Keratinocyte (primary cell): ENCODE measurements around the gene PLA2G2F. TPM values are rescaled to one million over a fixed set of nuclear protein-coding genes. Genes with fewer than 3 reads are reported as not detected.
"Not testable (repeated sequence)": the region's sequence is repeated elsewhere in the genome, so short reads cannot be mapped to it uniquely, and the experiment has no call there.

Experiments used
- DNase-seq: peaks from one replicate; pipeline ENCODE4 v3.0.0-alpha.2; 2011; ENCODE audit warnings: low read depth, missing footprints, low spot score
- FAIRE-seq: peaks from 2 replicates; lab custom pipeline; 2011; peaks lifted over from hg19 to GRCh38; lab: Jason Lieb, UNC
- H2AFZ ChIP-seq: 2 replicates; pipeline ENCODE4 v1.6.0; 2012; ENCODE audit warnings: low read length, control low read depth, inconsistent platforms; ENCODE audit not compliant: control insufficient read depth
- H3K27ac ChIP-seq: 2 replicates; pipeline ENCODE4 v1.5.1; 2011; ENCODE audit warnings: low read length; ENCODE audit not compliant: control insufficient read depth, insufficient read depth
- H3K27me3 ChIP-seq: 3 replicates; pipeline ENCODE4 v1.6.0; 2011; ENCODE audit warnings: low read length; ENCODE audit not compliant: control insufficient read depth, insufficient read depth; ENCODE audit errors: extremely low read depth
- H3K36me3 ChIP-seq, 2 experiments: 2 replicates in 1 of 2; 3 replicates in 1 of 2; pipeline ENCODE4 v1.5.1; 2011; ENCODE audit warnings: low read length in 2 of 2, mild to moderate bottlenecking in 1 of 2; ENCODE audit not compliant: control insufficient read depth in 2 of 2, insufficient read depth in 2 of 2; ENCODE audit errors: extremely low read depth in 1 of 2
- H3K4me1 ChIP-seq: 3 replicates; pipeline ENCODE4 v1.5.1; 2011; ENCODE audit warnings: low read length; ENCODE audit not compliant: control insufficient read depth, insufficient read depth; ENCODE audit errors: extremely low read depth
- H3K4me2 ChIP-seq: 3 replicates; pipeline ENCODE4 v1.6.0; 2011; ENCODE audit warnings: low read depth, low read length; ENCODE audit not compliant: control insufficient read depth, insufficient read depth; ENCODE audit errors: extremely low read depth
- H3K4me3 ChIP-seq, 3 experiments: fragments of 200-600 bp in 1 of 3; sonication (generic) in 1 of 3; 2 replicates in 2 of 3; 3 replicates in 1 of 3; pipeline ENCODE4 v1.5.1; 2011 to 2016; ENCODE audit warnings: low read length in 3 of 3, mild to moderate bottlenecking in 3 of 3, control low read depth in 2 of 3, inconsistent platforms in 1 of 3, low read depth in 1 of 3, mixed read lengths in 1 of 3, mixed run types in 1 of 3, moderate library complexity in 1 of 3; ENCODE audit not compliant: control insufficient read depth in 2 of 3, insufficient read depth in 2 of 3; ENCODE audit errors: extremely low read depth in 1 of 3
- H3K79me2 ChIP-seq: 2 replicates; pipeline ENCODE4 v1.6.0; 2012; ENCODE audit warnings: low read length; ENCODE audit not compliant: control insufficient read depth, insufficient read depth
- H3K9ac ChIP-seq: 3 replicates; pipeline ENCODE4 v1.6.0; 2011; ENCODE audit warnings: low read length; ENCODE audit not compliant: control insufficient read depth, insufficient read depth; ENCODE audit errors: extremely low read depth
- H3K9me1 ChIP-seq: 3 replicates; pipeline ENCODE4 v1.6.0; 2011; ENCODE audit warnings: low read length; ENCODE audit not compliant: control insufficient read depth, insufficient read depth; ENCODE audit errors: extremely low read depth
- H3K9me3 ChIP-seq: 2 replicates; pipeline ENCODE4 v1.5.1; 2012; ENCODE audit warnings: low read depth, low read length; ENCODE audit not compliant: control insufficient read depth
- H4K20me1 ChIP-seq: 3 replicates; pipeline ENCODE4 v1.6.0; 2011; ENCODE audit warnings: low read length; ENCODE audit not compliant: control insufficient read depth, insufficient read depth; ENCODE audit errors: extremely low read depth
- EZH2 ChIP-seq: IDR thresholded peaks from one replicate; pipeline ENCODE4 v1.6.1; 2012; ENCODE audit warnings: inconsistent platforms, mild to moderate bottlenecking, low read length, moderate library complexity
- dilution Hi-C: fragments of 300-500 bp; cut with MboI; formaldehyde crosslinking; loops from one replicate; pipeline ENCODE4 v1.7.0; 2020; ENCODE audit warnings: low sequenced_read_pairs; ENCODE audit not compliant: extremely low pct_ligation_motif_present
- polyA plus RNA-seq, 5 experiments: library from polyadenylated mRNA; depleted of rRNA in 3 of 5; stranded (reverse) in 3 of 5; stranded (forward) in 1 of 5; unstranded in 1 of 5; fragments of >200 nt; gene quantifications; 1 replicate in 1 of 5; 2 replicates in 3 of 5; 3 replicates in 1 of 5; pipeline versions ENCODE4 v1.2.1 to v1.2.3, GENCODE V29; 2011 to 2012; ENCODE audit warnings: missing spikeins in 2 of 5, low read depth in 1 of 5, low replicate concordance in 1 of 5
- TF ChIP-seq, protein P1 (sequence below), 3 experiments: IDR thresholded peaks in 1 of 3; conservative IDR thresholded peaks in 1 of 3; optimal IDR thresholded peaks in 1 of 3; 2 replicates in 2 of 3; 3 replicates in 1 of 3; pipeline versions ENCODE3 to v1.5.1; 2011; ENCODE audit warnings: low read length in 3 of 3, mild to moderate bottlenecking in 3 of 3, moderate library complexity in 2 of 3, control low read depth in 1 of 3, inconsistent platforms in 1 of 3; ENCODE audit not compliant: insufficient read depth in 2 of 3; ENCODE audit errors: extremely low read depth in 1 of 3

PLA2G2F gene
- polyA plus RNA-seq, 1 donor (not counting 4 experiments of a cell fraction or from before 2014, with no cell fraction given) = 0.26 TPM

DNA sequence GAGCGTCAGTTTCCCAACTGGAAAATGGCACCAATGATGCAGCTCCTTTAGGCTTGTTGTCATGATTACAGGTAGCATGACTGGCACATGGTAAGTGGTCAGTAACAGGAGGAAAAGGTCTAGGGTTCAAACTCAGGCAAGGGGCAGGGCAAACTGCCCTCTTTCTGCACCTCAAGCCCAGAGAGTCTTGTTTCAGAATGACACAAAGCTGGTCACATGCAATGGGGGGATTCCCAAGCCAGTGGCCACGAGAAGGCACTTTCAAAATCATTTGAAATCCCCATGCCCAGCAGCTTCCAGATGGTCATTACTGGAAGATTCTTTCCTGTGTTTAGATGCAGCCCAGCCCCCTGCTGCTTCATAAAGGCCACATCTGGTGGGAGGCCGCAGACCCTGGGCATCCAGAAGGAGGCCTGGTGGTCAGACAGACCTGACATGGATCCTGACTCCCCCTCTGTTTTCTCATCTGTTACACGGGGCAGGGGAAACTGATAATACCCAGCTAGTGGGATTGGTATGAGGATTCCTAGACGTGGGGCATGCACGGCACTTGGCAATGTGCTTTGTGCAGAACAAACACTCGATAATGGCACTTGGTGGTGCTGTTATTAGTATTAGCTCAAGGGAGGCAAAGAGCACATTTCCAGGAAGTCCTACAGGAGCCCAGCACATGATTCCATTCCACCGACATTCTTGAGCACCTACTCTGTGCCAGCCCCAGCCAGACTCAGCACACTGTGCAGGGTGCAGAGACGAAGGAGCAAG lies 12.9 kb upstream of the PLA2G2F start:
- no peak for FAIRE-seq
- no peak overlapping the region for H3K27ac ChIP-seq
- no peak overlapping the region for H2AFZ ChIP-seq
- DNase-seq = no peak
- peaks cover 2% of the 10 kb centered on the region for H3K27me3 ChIP-seq
- no peaks in the 10 kb centered on the region for H3K79me2 ChIP-seq
- H3K4me2 ChIP-seq = no peak overlapping the region
- H3K36me3 ChIP-seq = no peaks in the 10 kb centered on the region
- no peak overlapping the region for H3K9ac ChIP-seq
- no peaks in the 10 kb centered on the region for H3K9me1 ChIP-seq
- TF ChIP-seq EZH2 = no peak
- TF ChIP-seq, protein P1, sequence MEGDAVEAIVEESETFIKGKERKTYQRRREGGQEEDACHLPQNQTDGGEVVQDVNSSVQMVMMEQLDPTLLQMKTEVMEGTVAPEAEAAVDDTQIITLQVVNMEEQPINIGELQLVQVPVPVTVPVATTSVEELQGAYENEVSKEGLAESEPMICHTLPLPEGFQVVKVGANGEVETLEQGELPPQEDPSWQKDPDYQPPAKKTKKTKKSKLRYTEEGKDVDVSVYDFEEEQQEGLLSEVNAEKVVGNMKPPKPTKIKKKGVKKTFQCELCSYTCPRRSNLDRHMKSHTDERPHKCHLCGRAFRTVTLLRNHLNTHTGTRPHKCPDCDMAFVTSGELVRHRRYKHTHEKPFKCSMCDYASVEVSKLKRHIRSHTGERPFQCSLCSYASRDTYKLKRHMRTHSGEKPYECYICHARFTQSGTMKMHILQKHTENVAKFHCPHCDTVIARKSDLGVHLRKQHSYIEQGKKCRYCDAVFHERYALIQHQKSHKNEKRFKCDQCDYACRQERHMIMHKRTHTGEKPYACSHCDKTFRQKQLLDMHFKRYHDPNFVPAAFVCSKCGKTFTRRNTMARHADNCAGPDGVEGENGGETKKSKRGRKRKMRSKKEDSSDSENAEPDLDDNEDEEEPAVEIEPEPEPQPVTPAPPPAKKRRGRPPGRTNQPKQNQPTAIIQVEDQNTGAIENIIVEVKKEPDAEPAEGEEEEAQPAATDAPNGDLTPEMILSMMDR (optimal IDR thresholded peaks at IDR 0.05 in 1 of 3, IDR thresholded peaks at IDR 0.05 in 1 of 3, conservative IDR thresholded peaks at IDR 0.05 in 1 of 3; ENCODE audit: extremely low read depth in 1 of 3, insufficient read depth in 2 of 3, low read length in 3 of 3) = no peak
- H3K4me3 ChIP-seq = no peak overlapping the region
- no peaks in the 10 kb centered on the region for H4K20me1 ChIP-seq
- peaks cover 20% of the 10 kb centered on the region for H3K4me1 ChIP-seq
- dilution Hi-C loops = no loop called here
- H3K9me3 ChIP-seq = no peaks in the 10 kb centered on the region

DNA sequence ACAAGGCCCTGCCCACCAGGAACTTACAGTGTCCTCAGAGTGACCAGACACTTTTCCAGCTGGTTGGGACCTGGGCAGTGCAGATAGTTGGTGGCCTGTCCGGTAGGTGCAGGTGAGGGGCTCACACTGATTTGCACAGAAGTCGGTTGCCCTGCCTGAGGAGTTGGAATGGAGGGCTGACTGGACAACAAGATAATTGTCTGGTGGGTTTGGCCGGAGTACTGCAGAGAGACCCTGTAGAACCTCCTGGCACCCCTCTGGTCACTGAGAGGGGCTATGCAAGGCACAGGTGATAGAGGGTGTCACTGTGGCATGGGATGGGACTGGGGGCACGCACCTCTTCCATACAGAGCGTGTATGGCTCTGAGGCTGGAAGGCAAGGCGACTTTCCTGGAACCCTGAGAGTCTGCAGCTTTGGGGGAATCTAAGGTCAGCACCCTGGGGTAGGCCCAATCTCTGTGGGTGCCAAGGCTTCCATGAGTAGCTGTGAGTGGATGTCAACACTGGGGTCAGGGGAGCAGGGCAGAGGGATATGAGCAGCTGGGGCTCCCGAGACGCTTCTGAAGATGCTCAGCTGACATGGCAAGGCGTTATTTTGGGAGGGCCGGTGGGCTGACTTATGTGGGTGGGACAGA lies 12.2 kb upstream of the PLA2G2F start:
- Histone ChIP-seq H3K27ac (no peak overlapping the region), H3K9ac (no peak overlapping the region), H4K20me1 (no peaks in the 10 kb centered on the region), H3K4me2 (no peak overlapping the region), H3K4me3 (no peak overlapping the region), H3K9me3 (no peaks in the 10 kb centered on the region), H3K4me1 (peaks cover 20% of the 10 kb centered on the region), H3K9me1 (no peaks in the 10 kb centered on the region), H3K79me2 (no peaks in the 10 kb centered on the region), H3K36me3 (no peaks in the 10 kb centered on the region), H2AFZ (no peak overlapping the region), H3K27me3 (no peaks in the 10 kb centered on the region)
- TF ChIP-seq, protein P1 (optimal IDR thresholded peaks at IDR 0.05 in 1 of 3, IDR thresholded peaks at IDR 0.05 in 1 of 3, conservative IDR thresholded peaks at IDR 0.05 in 1 of 3; ENCODE audit: extremely low read depth in 1 of 3, insufficient read depth in 2 of 3, low read length in 3 of 3) = no peak
- no peak for TF ChIP-seq EZH2
- DNase-seq (no peak), FAIRE-seq (no peak)
- dilution Hi-C loops = no loop called here

GRCh38 chr1:20130518-20130917 lies 8.6 kb upstream of the PLA2G2F start:
- FAIRE-seq, H3K27me3 ChIP-seq, H3K9ac ChIP-seq, H3K79me2 ChIP-seq, H3K4me3 ChIP-seq, H4K20me1 ChIP-seq, dilution Hi-C loops, H3K36me3 ChIP-seq, H3K27ac ChIP-seq, H3K4me2 ChIP-seq, H3K9me1 ChIP-seq, H3K9me3 ChIP-seq, DNase-seq, H2AFZ ChIP-seq, H3K4me1 ChIP-seq: not testable (repeated sequence)
